ENCODE data around the gene OTOS.

OTOS gene

GRCh38 chr2:240140511-240140910, at the start of gene OTOS:
Gene OTOS (minus strand): TSS chr2:240140658. CDS start chr2:240140326, 332 bp downstream.
- DNase-seq = peak; percentile 57

- DNase-seq = no peak
Observed at GRCh38 chr2:240189686-240190085, 49.2 kb upstream of the OTOS start.

- no peak for DNase-seq
Observed at GRCh38 chr2:240187989-240188590, 47.6 kb upstream of the OTOS start.

- DNase-seq = no peak
Observed at GRCh38 chr2:240186191-240186725, 45.8 kb upstream of the OTOS start.

- DNase-seq = no peak
Observed at GRCh38 chr2:240184656-240185055, 44.2 kb upstream of the OTOS start.

GRCh38 chr2:240183875-240184590, 43.6 kb upstream of the OTOS start:
- DNase-seq = no peak

- DNase-seq = no peak
Observed at GRCh38 chr2:240183006-240183874, 42.8 kb upstream of the OTOS start.

- DNase-seq = no peak
Observed at GRCh38 chr2:240182476-240182875, 42.0 kb upstream of the OTOS start.

GRCh38 chr2:240182001-240182400, 41.5 kb upstream of the OTOS start:
- DNase-seq = no peak

GRCh38 chr2:240179941-240180666, 39.6 kb upstream of the OTOS start:
- no peak for DNase-seq

GRCh38 chr2:240179186-240179815, 38.8 kb upstream of the OTOS start:
- no peak for DNase-seq

GRCh38 chr2:240178564-240178963, 38.1 kb upstream of the OTOS start:
- no peak for DNase-seq

GRCh38 chr2:240174496-240174895, 34.0 kb upstream of the OTOS start:
- no peak for DNase-seq

- no peak for DNase-seq
Observed at GRCh38 chr2:240172071-240172895, 31.8 kb upstream of the OTOS start.

GRCh38 chr2:240170883-240171282, 30.4 kb upstream of the OTOS start:
- DNase-seq = no peak

GRCh38 chr2:240170354-240170735, 29.9 kb upstream of the OTOS start:
- no peak for DNase-seq

GRCh38 chr2:240169486-240170353, 29.3 kb upstream of the OTOS start:
- DNase-seq = no peak

- no peak for DNase-seq
Observed at GRCh38 chr2:240168546-240169361, 28.3 kb upstream of the OTOS start.

- DNase-seq = no peak
Observed at GRCh38 chr2:240168041-240168440, 27.6 kb upstream of the OTOS start.

GRCh38 chr2:240167588-240167880, 27.1 kb upstream of the OTOS start:
- no peak for DNase-seq
